NCI-H460 (cell line): ENCODE data around the gene DNAH3. TPM values are rescaled to one million over a fixed set of nuclear protein-coding genes. Genes with fewer than 3 reads are reported as not detected.

ENCODE experiments used
- DNase-seq: peaks from one replicate; pipeline ENCODE4 v3.0.0-alpha.2; 2016; ENCODE audit warnings: low read depth; ENCODE audit errors: extremely low read depth
- total RNA-seq: library from RNA; depleted of rRNA; stranded (reverse); fragments of >200 nt; shearing (Covaris generic); gene quantifications from 2 replicates; pipeline ENCODE4 v1.2.3, GENCODE V29; 2014

The DNAH3 gene
- total RNA-seq, 1 experiment from 2014 or later = 0.37 TPM

- DNase-seq = peak; percentile 9
These were observed 232.0 kb downstream of the DNAH3 start for GRCh38 chr16:20918486-20919239.

- DNase-seq = no peak
These were observed 233.7 kb downstream of the DNAH3 start for GRCh38 chr16:20916942-20917341.

GRCh38 chr16:20916289-20916688 lies 234.4 kb downstream of the DNAH3 start:
- no peak for DNase-seq

GRCh38 chr16:20911361-20911760 lies 239.3 kb downstream of the DNAH3 start:
- no peak for DNase-seq

GRCh38 chr16:20910781-20911321 lies 239.8 kb downstream of the DNAH3 start:
- DNase-seq = peak; percentile 21

- no peak for DNase-seq
These were observed 244.0 kb downstream of the DNAH3 start for GRCh38 chr16:20906341-20907255.

GRCh38 chr16:20905576-20905975 lies 245.1 kb downstream of the DNAH3 start:
- DNase-seq = no peak

GRCh38 chr16:20904507-20905081 lies 246.1 kb downstream of the DNAH3 start:
- no peak for DNase-seq

GRCh38 chr16:20903899-20904506 lies 246.6 kb downstream of the DNAH3 start:
- no peak for DNase-seq

GRCh38 chr16:20903116-20903898 lies 247.3 kb downstream of the DNAH3 start:
- DNase-seq = no peak

GRCh38 chr16:20902426-20902825 lies 248.2 kb downstream of the DNAH3 start:
- no peak for DNase-seq

- no peak for DNase-seq
These were observed 249.1 kb downstream of the DNAH3 start for GRCh38 chr16:20901436-20902112.

GRCh38 chr16:20901068-20901435 lies 249.6 kb downstream of the DNAH3 start:
- no peak for DNase-seq

- peak; percentile 98 for DNase-seq
These were observed 250.2 kb downstream of the DNAH3 start, which contains the start of the genes DCUN1D3 and LYRM1 for GRCh38 chr16:20900299-20901067. TSS of gene DCUN1D3 (minus strand) at chr16:20900358. CDS start at chr16:20862538, 37,820 bp downstream. TSS of gene LYRM1 (plus strand) at chr16:20900771. CDS start at chr16:20915556, 14,785 bp downstream.

GRCh38 chr16:20899477-20900298 lies 251.0 kb downstream of the DNAH3 start:
- DNase-seq = no peak

GRCh38 chr16:20899071-20899470 lies 251.6 kb downstream of the DNAH3 start:
- DNase-seq = no peak

- DNase-seq = no peak
These were observed 252.7 kb downstream of the DNAH3 start for GRCh38 chr16:20897922-20898321.
